HCEC 1CT (cell line): Measurements from ENCODE around the gene FAR2.
"Not testable (repeated sequence)": the region's sequence is repeated elsewhere in the genome, so short reads cannot be mapped to it uniquely, and the experiment has no call there.

Experiments
- DNase-seq: peaks from one replicate; pipeline ENCODE4 v3.0.0-alpha.2; 2017

FAR2 gene

GRCh38 chr12:29148911-29149690 lies at the start of gene FAR2:
FAR2 (plus strand) TSS chr12:29149278; CDS start chr12:29270450, 121,172 bp downstream.
- DNase-seq, result peak; percentile 61

- DNase-seq, result no peak
These were observed 46.3 kb upstream of the FAR2 start for GRCh38 chr12:29102741-29103140.

- DNase-seq, result no peak
These were observed 45.5 kb upstream of the FAR2 start for GRCh38 chr12:29103539-29103974.

GRCh38 chr12:29104516-29104915 lies 44.6 kb upstream of the FAR2 start:
- DNase-seq, result no peak

GRCh38 chr12:29110506-29111442 lies 38.3 kb upstream of the FAR2 start:
- DNase-seq, result no peak

- peak; percentile 10 for DNase-seq
These were observed 36.0 kb upstream of the FAR2 start for GRCh38 chr12:29113101-29113500.

- DNase-seq, result no peak
These were observed 32.7 kb upstream of the FAR2 start for GRCh38 chr12:29116414-29116813.

- peak; percentile 15 for DNase-seq
These were observed 17.5 kb upstream of the FAR2 start for GRCh38 chr12:29131539-29131938.

- no peak for DNase-seq
These were observed 16.8 kb upstream of the FAR2 start for GRCh38 chr12:29132316-29132715.

GRCh38 chr12:29133181-29133580 lies 15.9 kb upstream of the FAR2 start:
- DNase-seq, result no peak

GRCh38 chr12:29133680-29134079 lies 15.4 kb upstream of the FAR2 start:
- DNase-seq, result no peak

GRCh38 chr12:29138256-29138655 lies 10.8 kb upstream of the FAR2 start:
- not testable (repeated sequence) for DNase-seq

- DNase-seq, result not testable (repeated sequence)
These were observed 10.2 kb upstream of the FAR2 start for GRCh38 chr12:29138855-29139254.

- no peak for DNase-seq
These were observed 3.5 kb upstream of the FAR2 start for GRCh38 chr12:29145372-29146170.

GRCh38 chr12:29146196-29146595 lies 2.9 kb upstream of the FAR2 start:
- no peak for DNase-seq

- peak; percentile 54 for DNase-seq
These were observed 1.1 kb upstream of the FAR2 start for GRCh38 chr12:29147731-29148595.

- peak; percentile 26 for DNase-seq
These were observed 525 bp upstream of the FAR2 start for GRCh38 chr12:29148596-29148910.

- no peak for DNase-seq
These were observed 708 bp downstream of the FAR2 start for GRCh38 chr12:29149691-29150281.

- DNase-seq, result no peak
These were observed 1.4 kb downstream of the FAR2 start for GRCh38 chr12:29150462-29150861.

GRCh38 chr12:29152223-29152868 lies 3.3 kb downstream of the FAR2 start:
- DNase-seq, result no peak

GRCh38 chr12:29152981-29153630 lies 4.0 kb downstream of the FAR2 start:
- no peak for DNase-seq
